ENCODE results near the gene PPL. TPM values are rescaled to one million over a fixed set of nuclear protein-coding genes. Genes with fewer than 3 reads are reported as not detected.

Gene PPL
- total RNA-seq, 1 experiment from 2014 or later: 49.1 TPM

DNA sequence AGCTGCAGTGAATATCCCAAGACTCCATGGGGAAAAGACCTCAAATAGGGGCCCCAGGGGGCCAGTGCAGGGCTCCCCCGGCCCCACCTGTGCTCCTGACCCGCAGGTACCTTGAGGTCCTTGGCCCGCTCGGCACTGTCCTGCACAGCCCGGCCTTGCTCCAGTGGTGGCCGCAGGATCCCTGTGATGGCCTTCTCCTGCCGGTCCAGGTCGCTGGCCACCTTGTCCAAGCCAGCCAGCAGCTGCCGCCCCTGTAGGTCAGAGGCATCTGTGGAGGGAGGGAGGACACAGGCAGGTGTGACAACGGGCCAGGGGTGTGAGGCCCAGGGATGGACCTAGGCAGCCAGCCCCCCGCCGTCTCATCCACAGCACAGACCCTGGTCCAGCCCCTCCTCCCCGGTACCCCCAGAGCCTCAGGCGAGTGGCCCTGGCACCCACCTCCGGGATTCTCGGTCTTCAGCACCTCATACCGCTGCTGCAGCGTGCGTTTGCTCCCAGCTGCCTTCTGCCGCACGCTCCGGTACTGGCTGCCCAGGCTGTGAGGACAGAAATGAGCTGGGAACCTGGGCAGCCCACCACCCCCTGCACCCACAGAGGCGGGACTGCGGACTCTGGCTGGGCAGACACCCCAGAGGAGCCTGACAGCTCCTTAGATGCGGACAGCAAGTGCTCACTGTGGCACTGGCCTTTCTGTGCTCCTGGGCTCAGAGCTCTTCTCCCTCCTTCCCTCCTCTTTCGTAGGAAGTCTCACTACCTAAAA lies 43.7 kb downstream of the PPL start:
- H3K27ac Mint-ChIP-seq (ENCODE audit: low read depth, unreplicated experiment): no peak overlapping the region
- H3K36me3 Mint-ChIP-seq (ENCODE audit: insufficient read depth, unreplicated experiment): peaks cover 95% of the 10 kb centered on the region
- no peaks in the 10 kb centered on the region for H3K27me3 Mint-ChIP-seq (ENCODE audit: insufficient read depth, unreplicated experiment)
- no peak overlapping the region for H3K4me3 Mint-ChIP-seq (ENCODE audit: unreplicated experiment)
- DNase-seq (ENCODE audit: unreplicated experiment): no peak
- intact Hi-C loops (cut with micrococcal nuclease): no loop called here
- no TSS peak for BruUV-seq (replicated peaks)
- TF ChIP-seq, protein P1, sequence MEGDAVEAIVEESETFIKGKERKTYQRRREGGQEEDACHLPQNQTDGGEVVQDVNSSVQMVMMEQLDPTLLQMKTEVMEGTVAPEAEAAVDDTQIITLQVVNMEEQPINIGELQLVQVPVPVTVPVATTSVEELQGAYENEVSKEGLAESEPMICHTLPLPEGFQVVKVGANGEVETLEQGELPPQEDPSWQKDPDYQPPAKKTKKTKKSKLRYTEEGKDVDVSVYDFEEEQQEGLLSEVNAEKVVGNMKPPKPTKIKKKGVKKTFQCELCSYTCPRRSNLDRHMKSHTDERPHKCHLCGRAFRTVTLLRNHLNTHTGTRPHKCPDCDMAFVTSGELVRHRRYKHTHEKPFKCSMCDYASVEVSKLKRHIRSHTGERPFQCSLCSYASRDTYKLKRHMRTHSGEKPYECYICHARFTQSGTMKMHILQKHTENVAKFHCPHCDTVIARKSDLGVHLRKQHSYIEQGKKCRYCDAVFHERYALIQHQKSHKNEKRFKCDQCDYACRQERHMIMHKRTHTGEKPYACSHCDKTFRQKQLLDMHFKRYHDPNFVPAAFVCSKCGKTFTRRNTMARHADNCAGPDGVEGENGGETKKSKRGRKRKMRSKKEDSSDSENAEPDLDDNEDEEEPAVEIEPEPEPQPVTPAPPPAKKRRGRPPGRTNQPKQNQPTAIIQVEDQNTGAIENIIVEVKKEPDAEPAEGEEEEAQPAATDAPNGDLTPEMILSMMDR (IDR thresholded peaks at IDR 0.05; ENCODE audit: unreplicated experiment): no peak
- H3K4me1 Mint-ChIP-seq (ENCODE audit: insufficient read depth, unreplicated experiment): no peaks in the 10 kb centered on the region
- H3K9me3 Mint-ChIP-seq (ENCODE audit: unreplicated experiment): no peaks in the 10 kb centered on the region
- ChIA-PET CTCF (interaction anchor here (0.6 to 1.9 kb wide), 3 partner anchors 62 to 1786 kb away, joined by 3 to 7 read pairs (median 3); no protein-coding TSS in a partner anchor), POLR2A (interaction anchor here (1.2 to 1.3 kb wide), 2 partner anchors 9 to 19 kb away, joined by 3 read pairs; no protein-coding TSS in a partner anchor)

DNA sequence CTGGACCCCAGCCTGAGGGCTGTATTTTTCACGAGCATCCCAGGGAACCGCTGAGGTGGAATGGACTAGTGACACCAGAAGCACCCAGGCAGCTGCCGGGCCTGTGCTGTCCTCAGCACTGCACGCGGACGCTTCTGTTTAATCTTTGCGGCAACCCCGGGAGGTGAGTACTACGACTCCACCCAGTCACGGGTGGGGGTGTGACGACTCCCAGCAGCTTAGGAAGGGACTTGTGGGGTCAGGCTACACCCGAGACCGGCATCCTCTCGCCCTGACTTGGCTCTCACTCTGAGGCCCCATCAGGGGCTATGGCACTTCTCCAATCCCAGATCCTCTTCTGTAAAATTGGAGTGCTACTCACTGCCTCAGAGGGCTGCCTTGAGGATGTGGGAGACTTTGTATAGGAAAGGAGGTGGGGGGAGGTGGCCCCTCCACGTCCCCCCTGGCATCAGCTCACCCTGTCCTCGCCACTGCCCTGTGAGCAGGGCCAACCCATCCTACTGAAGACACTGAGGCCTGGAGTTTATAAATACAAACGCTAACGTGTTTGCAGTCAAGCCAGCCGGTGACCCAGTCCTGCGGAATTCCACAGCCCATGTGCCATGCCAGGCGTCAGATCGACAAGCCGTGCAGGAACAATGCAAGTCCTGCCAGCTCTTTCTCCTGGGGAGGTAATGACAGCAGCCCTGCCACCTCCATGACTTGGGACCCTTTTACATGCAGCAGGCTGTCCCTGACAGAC lies 44.4 kb downstream of the PPL start:
- intact Hi-C loops (cut with micrococcal nuclease): no loop called here
- no peak for DNase-seq (ENCODE audit: unreplicated experiment)
- Mint-ChIP-seq H3K9me3 (ENCODE audit: unreplicated experiment) (no peaks in the 10 kb centered on the region), H3K4me1 (ENCODE audit: insufficient read depth, unreplicated experiment) (no peaks in the 10 kb centered on the region), H3K36me3 (ENCODE audit: insufficient read depth, unreplicated experiment) (peaks cover 95% of the 10 kb centered on the region), H3K4me3 (ENCODE audit: unreplicated experiment) (no peak overlapping the region), H3K27ac (ENCODE audit: low read depth, unreplicated experiment) (no peak overlapping the region), H3K27me3 (ENCODE audit: insufficient read depth, unreplicated experiment) (no peaks in the 10 kb centered on the region)
- TF ChIP-seq, protein P1 (IDR thresholded peaks at IDR 0.05; ENCODE audit: unreplicated experiment): no peak
- ChIA-PET CTCF (interaction anchor here (0.6 to 1.8 kb wide), 3 partner anchors 44 to 62 kb away, joined by 3 to 4 read pairs (median 4); partner anchors contain the start of gene PPL), POLR2A (interaction anchor here (0.7 to 1.3 kb wide), 2 partner anchors 10 to 45 kb away, joined by 3 read pairs; no protein-coding TSS in a partner anchor)
- BruUV-seq (replicated peaks): no TSS peak

DNA sequence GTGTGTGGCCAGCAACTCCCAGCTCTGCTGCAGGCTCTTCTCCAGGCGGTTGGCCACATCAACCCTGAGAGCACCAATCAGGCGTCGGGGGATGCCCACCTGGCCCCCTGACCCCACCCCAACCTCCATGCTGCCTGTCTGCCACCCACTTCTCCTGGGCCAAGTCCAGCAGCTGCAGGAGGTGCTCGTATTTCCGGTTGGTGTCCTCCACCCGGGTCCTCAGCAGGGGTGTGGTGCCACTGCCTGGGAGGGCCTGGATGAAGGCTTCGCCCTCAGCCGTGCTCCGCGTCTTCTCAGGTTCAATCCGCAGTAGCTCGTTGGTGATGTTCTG lies 45.1 kb downstream of the PPL start:
- BruUV-seq (replicated peaks): no TSS peak
- no peak overlapping the region for H3K27ac Mint-ChIP-seq (ENCODE audit: low read depth, unreplicated experiment)
- H3K27me3 Mint-ChIP-seq (ENCODE audit: insufficient read depth, unreplicated experiment): no peaks in the 10 kb centered on the region
- intact Hi-C loops (cut with micrococcal nuclease): no loop called here
- no peak for DNase-seq (ENCODE audit: unreplicated experiment)
- POLR2A ChIA-PET: interaction anchor here (0.7 to 1.0 kb wide), 2 partner anchors 45 to 46 kb away, joined by 3 to 4 read pairs; partner anchors contain the start of gene GLYR1
- CTCF ChIA-PET: interaction anchor here (0.6 to 1.8 kb wide), 3 partner anchors 44 to 49 kb away, joined by 4 read pairs; partner anchors contain the start of gene PPL
- no peaks in the 10 kb centered on the region for H3K4me1 Mint-ChIP-seq (ENCODE audit: insufficient read depth, unreplicated experiment)
- H3K36me3 Mint-ChIP-seq (ENCODE audit: insufficient read depth, unreplicated experiment): peaks cover 95% of the 10 kb centered on the region
- H3K9me3 Mint-ChIP-seq (ENCODE audit: unreplicated experiment): no peaks in the 10 kb centered on the region
- TF ChIP-seq, protein P1 (IDR thresholded peaks at IDR 0.05; ENCODE audit: unreplicated experiment): no peak
- no peak overlapping the region for H3K4me3 Mint-ChIP-seq (ENCODE audit: unreplicated experiment)
